H1 (cell line): ENCODE data around the gene NTMT1. TPM values are rescaled to one million over a fixed set of nuclear protein-coding genes. Genes with fewer than 3 reads are reported as not detected.

Experiments
- CTCF ChIA-PET: fragments of 300-600 bp; sonication (Branson Sonifier 250); formaldehyde crosslinking; loops from one replicate; lab custom pipeline; 2021; ENCODE audit not compliant: partially characterized antibody; lab: Charles Lee
- POLR2A ChIA-PET: fragments of 300-600 bp; sonication (Branson Sonifier 250); formaldehyde crosslinking; loops from one replicate; lab custom pipeline; 2021; ENCODE audit warnings: inconsistent platforms; ENCODE audit not compliant: partially characterized antibody; lab: Charles Lee
- DNase-seq, 2 experiments: peaks; one replicate each; pipeline versions ENCODE4 v3.0.0 to v3.0.0-alpha.2; 2010 to 2022; ENCODE audit warnings: low spot score in 2 of 2, low read depth in 1 of 2, mixed read lengths in 1 of 2
- FAIRE-seq: peaks from 2 replicates; lab custom pipeline; 2011; peaks lifted over from hg19 to GRCh38; lab: Jason Lieb, UNC
- H2AFZ ChIP-seq: 2 replicates; pipeline ENCODE4 v1.8.1; 2012; ENCODE audit warnings: low read length, inconsistent platforms
- H2AK5ac ChIP-seq: 2 replicates; pipeline ENCODE4 v1.6.1; 2013; ENCODE audit warnings: low read depth, low read length
- H2BK120ac ChIP-seq: replicated peaks from 2 replicates; pipeline ENCODE3; 2013; ENCODE audit warnings: low read depth, low read length, inconsistent platforms
- H2BK12ac ChIP-seq: 2 replicates; pipeline ENCODE4 v1.6.1; 2013; ENCODE audit warnings: low read depth, low read length
- H2BK15ac ChIP-seq: 2 replicates; pipeline ENCODE4 v1.6.1; 2013; ENCODE audit warnings: low read length
- H2BK20ac ChIP-seq: 2 replicates; pipeline ENCODE4 v1.6.1; 2013; ENCODE audit warnings: low read length
- H2BK5ac ChIP-seq: 2 replicates; pipeline ENCODE4 v1.6.1; 2013; ENCODE audit warnings: low read depth, low read length
- H3K14ac ChIP-seq: 2 replicates; pipeline ENCODE4 v1.6.1; 2013; ENCODE audit warnings: inconsistent platforms; ENCODE audit not compliant: insufficient read length
- H3K18ac ChIP-seq: 2 replicates; pipeline ENCODE4 v1.6.1; 2013; ENCODE audit warnings: low read length; ENCODE audit errors: extremely low read depth
- H3K23ac ChIP-seq: 2 replicates; pipeline ENCODE4 v1.6.1; 2013; ENCODE audit warnings: inconsistent platforms; ENCODE audit not compliant: insufficient read length
- H3K23me2 ChIP-seq: 2 replicates; pipeline ENCODE4 v1.6.1; 2013; ENCODE audit warnings: low read depth, low read length
- H3K27ac ChIP-seq: 2 replicates; pipeline ENCODE4 v1.6.1; 2011; ENCODE audit warnings: low read depth, low read length, inconsistent platforms
- H3K27me3 ChIP-seq, 4 experiments: replicated peaks in 1 of 4; 1 replicate in 1 of 4; 2 replicates in 3 of 4; pipeline versions ENCODE4 v1.6.1 to v1.8.1; 2011 to 2013; ENCODE audit warnings: low read length in 3 of 4, mild to moderate bottlenecking in 3 of 4, inconsistent platforms in 2 of 4, mixed read lengths in 2 of 4, moderate library complexity in 1 of 4; ENCODE audit not compliant: control insufficient read depth in 3 of 4, insufficient read depth in 3 of 4; ENCODE audit errors: extremely low read depth in 1 of 4
- H3K36me3 ChIP-seq, 4 experiments: 2 replicates each; pipeline versions ENCODE4 v1.6.1 to v1.8.1; 2011 to 2013; ENCODE audit warnings: mild to moderate bottlenecking in 4 of 4, low read length in 3 of 4, moderate library complexity in 2 of 4, control low read depth in 1 of 4, inconsistent platforms in 1 of 4; ENCODE audit not compliant: insufficient read depth in 4 of 4, control insufficient read depth in 2 of 4
- H3K4ac ChIP-seq: replicated peaks from 2 replicates; pipeline ENCODE3; 2013; ENCODE audit warnings: low read length, low read depth, mixed read lengths, inconsistent platforms; ENCODE audit not compliant: insufficient read length
- H3K4me1 ChIP-seq, 4 experiments: replicated peaks in 1 of 4; 1 replicate in 1 of 4; 2 replicates in 3 of 4; pipeline versions ENCODE4 v1.6.1 to v1.8.1; 2011 to 2013; ENCODE audit warnings: low read length in 3 of 4, inconsistent platforms in 2 of 4, mixed read lengths in 1 of 4; ENCODE audit not compliant: insufficient read depth in 4 of 4, control insufficient read depth in 3 of 4
- H3K4me2 ChIP-seq, 2 experiments: 2 replicates each; pipeline versions ENCODE4 v1.6.1 to v1.8.1; 2011 to 2013; ENCODE audit warnings: low read depth in 2 of 2, low read length in 2 of 2, control low read depth in 1 of 2, inconsistent platforms in 1 of 2, mild to moderate bottlenecking in 1 of 2; ENCODE audit not compliant: insufficient read depth in 1 of 2
- H3K4me3 ChIP-seq, 4 experiments: fragments of 200-600, 300-600 bp in 1 of 4; sonication (generic), shearing (Covaris generic), sonication (Bioruptor Twin) in 1 of 4; 2 replicates each; pipeline versions ENCODE4 v1.5.1 to v1.8.1; 2011 to 2016; ENCODE audit warnings: low read length in 4 of 4, low read depth in 3 of 4, control low read depth in 2 of 4, inconsistent platforms in 2 of 4, mild to moderate bottlenecking in 2 of 4, mixed read lengths in 1 of 4, moderate library complexity in 1 of 4; ENCODE audit not compliant: insufficient read depth in 2 of 4; ENCODE audit errors: extremely low read depth in 1 of 4
- H3K56ac ChIP-seq: replicated peaks from 2 replicates; pipeline ENCODE3; 2013; ENCODE audit warnings: low read depth, mild to moderate bottlenecking, mixed read lengths, low read length, inconsistent platforms; ENCODE audit not compliant: insufficient read length
- H3K79me1 ChIP-seq: 2 replicates; pipeline ENCODE4 v1.6.1; 2013; ENCODE audit warnings: low read depth, low read length, control low read depth
- H3K79me2 ChIP-seq, 2 experiments: 2 replicates each; pipeline versions ENCODE4 v1.6.1 to v1.8.1; 2012 to 2013; ENCODE audit warnings: low read length in 2 of 2, mild to moderate bottlenecking in 2 of 2, inconsistent platforms in 1 of 2; ENCODE audit not compliant: insufficient read depth in 2 of 2, control insufficient read depth in 1 of 2
- H3K9ac ChIP-seq, 4 experiments: replicated peaks in 1 of 4; 1 replicate in 1 of 4; 2 replicates in 3 of 4; pipeline versions ENCODE4 v1.6.1 to v1.8.1; 2011 to 2013; ENCODE audit warnings: low read depth in 3 of 4, low read length in 3 of 4, control low read depth in 2 of 4, mild to moderate bottlenecking in 2 of 4, moderate library complexity in 2 of 4, inconsistent platforms in 1 of 4; ENCODE audit errors: extremely low read depth in 1 of 4
- H3K9me3 ChIP-seq, 2 experiments: 2 replicates each; pipeline versions ENCODE4 v1.6.1 to v1.8.1; 2012 to 2013; ENCODE audit warnings: mild to moderate bottlenecking in 2 of 2, moderate library complexity in 2 of 2, control low read depth in 1 of 2, inconsistent platforms in 1 of 2, low read depth in 1 of 2, low read length in 1 of 2, mixed read lengths in 1 of 2; ENCODE audit not compliant: insufficient read depth in 2 of 2
- H4K20me1 ChIP-seq, 2 experiments: replicated peaks in 1 of 2; 2 replicates each; pipeline versions ENCODE3 to v1.8.1; 2011 to 2013; ENCODE audit warnings: inconsistent platforms in 2 of 2, low read length in 2 of 2, mild to moderate bottlenecking in 1 of 2; ENCODE audit not compliant: insufficient read depth in 2 of 2, control insufficient read depth in 1 of 2
- H4K5ac ChIP-seq: 2 replicates; pipeline ENCODE4 v1.6.1; 2013; ENCODE audit warnings: low read length, low read depth, mixed read lengths, inconsistent platforms; ENCODE audit not compliant: insufficient read length
- H4K8ac ChIP-seq: 2 replicates; pipeline ENCODE4 v1.8.0; 2013; ENCODE audit warnings: mild to moderate bottlenecking, moderate library complexity, low read length, inconsistent platforms; ENCODE audit not compliant: insufficient read depth; ENCODE audit errors: extremely low read depth
- H4K91ac ChIP-seq: replicated peaks from 2 replicates; pipeline ENCODE3; 2013; ENCODE audit warnings: low read length, mixed read lengths, inconsistent platforms; ENCODE audit not compliant: insufficient read length
- BACH1 ChIP-seq: IDR thresholded peaks from 2 replicates; pipeline ENCODE4 v1.6.1; 2012; ENCODE audit warnings: low read length, improper control_type of control experiment
- BCL11A ChIP-seq, 2 experiments: IDR thresholded peaks; one replicate each; pipeline ENCODE4 v1.6.1; 2011; ENCODE audit warnings: low read depth in 2 of 2, low read length in 2 of 2, mild to moderate bottlenecking in 2 of 2
- EP300 ChIP-seq, 2 experiments: IDR thresholded peaks; 1 replicate in 1 of 2; 2 replicates in 1 of 2; pipeline ENCODE4 v1.6.1; 2011 to 2012; ENCODE audit warnings: low read depth in 2 of 2, low read length in 2 of 2, mild to moderate bottlenecking in 2 of 2, borderline replicate concordance in 1 of 2, inconsistent platforms in 1 of 2, moderate library complexity in 1 of 2
- HDAC2 ChIP-seq, 2 experiments: fragments of 300-600 bp in 1 of 2; sonication (generic) in 1 of 2; IDR thresholded peaks; 2 replicates each; pipeline ENCODE4 v1.6.1; 2011 to 2012; ENCODE audit warnings: low read depth in 2 of 2, low read length in 2 of 2, mild to moderate bottlenecking in 2 of 2, moderate library complexity in 2 of 2, borderline replicate concordance in 1 of 2, inconsistent platforms in 1 of 2
- NANOG ChIP-seq: IDR thresholded peaks from 2 replicates; pipeline ENCODE4 v1.6.1; 2011; ENCODE audit warnings: low read length, low read depth, mild to moderate bottlenecking, inconsistent platforms; ENCODE audit not compliant: insufficient read depth, poor library complexity, severe bottlenecking
- RFX5 ChIP-seq: IDR thresholded peaks from 2 replicates; pipeline ENCODE4 v1.6.1; 2011; ENCODE audit warnings: low read depth, low read length, improper control_type of control experiment, borderline replicate concordance
- TBP ChIP-seq: IDR thresholded peaks from 2 replicates; pipeline ENCODE4 v1.6.1; 2011; ENCODE audit warnings: low read depth, low read length, improper control_type of control experiment
- WGBS, 2 experiments: shearing (Covaris generic) in 1 of 2; methylation state at CpG; one replicate each; pipeline versions ENCODE4 v1.1.6 to v1.1.7; 2013 to 2015; ENCODE audit warnings: low lambda C conversion rate in 2 of 2, mixed read lengths in 2 of 2, inconsistent platforms in 1 of 2, low coverage in 1 of 2, missing lambda C conversion rate in 1 of 2; ENCODE audit not compliant: insufficient replicate concordance in 2 of 2, insufficient coverage in 1 of 2, insufficient read length in 1 of 2; ENCODE audit errors: extremely low coverage in 1 of 2, missing lambda C conversion rate in 1 of 2; 5-methylcytosine and 5-hydroxymethylcytosine counted together
- polyA plus RNA-seq, 7 experiments: library from polyadenylated mRNA; depleted of rRNA in 3 of 7; stranded (reverse) in 5 of 7; unstranded in 2 of 7; fragments of >200 nt in 5 of 7; fragments of 200-250 nt in 2 of 7; gene quantifications; 1 replicate in 5 of 7; 2 replicates in 1 of 7; 4 replicates in 1 of 7; pipeline versions ENCODE4 v1.2.1 to v1.2.3, GENCODE V29; 2011 to 2013; ENCODE audit warnings: missing spikeins in 2 of 7, mixed read lengths in 2 of 7
- total RNA-seq: library from RNA; stranded (reverse); fragmentation: NEBNext Ultra II Directional; extraction: Animal tissue kit (Norgen Biotek cat#: 25700); gene quantifications from 2 replicates; pipeline ENCODE4 v1.2.1, GENCODE V29; 2021
- TF ChIP-seq, protein P1 (sequence below): IDR thresholded peaks from 2 replicates; pipeline ENCODE4 v1.6.1; 2011; ENCODE audit warnings: low read depth, mild to moderate bottlenecking, low read length; ENCODE audit not compliant: insufficient read depth

Gene NTMT1
- total and polyA plus RNA-seq, 2 of the 8 experiments (the other 6 are each of a cell fraction or from before 2014, with no cell fraction given): 66.8 to 70.2 TPM

GRCh38 chr9:129661029-129661428 lies 35.1 kb downstream of the NTMT1 start:
- Histone ChIP-seq H3K4me1 (peaks cover 0 to 5% (median 0%) of the 10 kb centered on the region in 4 experiments; a peak in 4 of 7 replicates), H2AFZ (no peak overlapping the region), H2AK5ac (no peak overlapping the region)
- TF ChIP-seq BCL11A (IDR thresholded peaks at IDR 0.05; ENCODE audit: low read depth in 2 of 2, low read length in 2 of 2) (no peak), TBP (no peak), BACH1 (no peak), EP300 (IDR thresholded peaks at IDR 0.05; ENCODE audit: borderline replicate concordance in 1 of 2, low read depth in 2 of 2, low read length in 2 of 2) (no peak), RFX5 (no peak), NANOG (no peak), HDAC2 (IDR thresholded peaks at IDR 0.05; ENCODE audit: borderline replicate concordance in 1 of 2, low read depth in 2 of 2, low read length in 2 of 2) (no peak)
- TF ChIP-seq, protein P1, sequence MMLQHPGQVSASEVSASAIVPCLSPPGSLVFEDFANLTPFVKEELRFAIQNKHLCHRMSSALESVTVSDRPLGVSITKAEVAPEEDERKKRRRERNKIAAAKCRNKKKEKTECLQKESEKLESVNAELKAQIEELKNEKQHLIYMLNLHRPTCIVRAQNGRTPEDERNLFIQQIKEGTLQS: no peak
- TF ChIP-seq, all 59 proteins: peak for 0
- no peaks in the 10 kb centered on the region for H3K79me2 ChIP-seq
- H4K5ac ChIP-seq: no peak overlapping the region
- no peak overlapping the region for H2BK120ac ChIP-seq
- H3K9me3 ChIP-seq: no peaks in the 10 kb centered on the region
- H3K14ac ChIP-seq: no peak overlapping the region
- H2BK20ac ChIP-seq: no peak overlapping the region
- no peak for DNase-seq
- no peak for FAIRE-seq
- no peak overlapping the region for H3K23ac ChIP-seq
- H2BK12ac ChIP-seq: no peak overlapping the region
- ChIA-PET CTCF (interaction anchor here (0.8 to 3.8 kb wide), 5 partner anchors 16 to 89 kb away, joined by 3 to 14 read pairs (median 3); no protein-coding TSS in a partner anchor), POLR2A (no interaction called here)
- no peak overlapping the region for H3K9ac ChIP-seq
- no peak overlapping the region for H4K8ac ChIP-seq
- H3K27ac ChIP-seq: no peak overlapping the region
- H4K91ac ChIP-seq: no peak overlapping the region
- peaks cover 6% of the 10 kb centered on the region; the same call in 1 of the 2 replicates for H3K23me2 ChIP-seq
- H3K4me3 ChIP-seq: no peak overlapping the region
- H4K20me1 ChIP-seq: no peaks in the 10 kb centered on the region
- H3K56ac ChIP-seq: no peak overlapping the region
- H3K79me1 ChIP-seq: no peaks in the 10 kb centered on the region
- H3K18ac ChIP-seq: no peak overlapping the region
- H3K4me2 ChIP-seq: no peak overlapping the region
- H3K4ac ChIP-seq: no peak overlapping the region
- no peaks in the 10 kb centered on the region for H3K36me3 ChIP-seq
- no peak overlapping the region for H2BK5ac ChIP-seq
- H2BK15ac ChIP-seq: no peak overlapping the region
- WGBS, 2 experiments: 87% methylated on average over 2 of the region's 2 CpGs; no CpG with 5 or more reads in 1 of the 2 experiments
- peaks cover 9 to 24% (median 19%) of the 10 kb centered on the region in 4 experiments for H3K27me3 ChIP-seq
